A549 (cell line): Measurements from ENCODE around the gene BPI. TPM values are rescaled to one million over a fixed set of nuclear protein-coding genes. Genes with fewer than 3 reads are reported as not detected.
A peak's percentile ranks its signal among the peaks of the same experiment; 100 is the strongest.

ENCODE experiments used
- ATAC-seq, 2 experiments: fragments of 200-7000 bp in 1 of 2; fragments of >200 bp in 1 of 2; cut with Nextera tagmentation in 1 of 2; cut with Tn5 transposase in 1 of 2; 3 replicates each; pipeline versions ENCODE4 v1.8.0 to v1.9.1; 2018 to 2020; ENCODE audit warnings: mild to moderate bottlenecking in 1 of 2, moderate library complexity in 1 of 2
- CTCF ChIA-PET: fragments of 300-600 bp; sonication (Branson Sonifier 250); formaldehyde crosslinking; extraction: SDS; loops from one replicate; lab custom pipeline; 2021; ENCODE audit warnings: antibody characterized with exemption, inconsistent platforms; lab: Yijun Ruan, JAX
- POLR2A ChIA-PET: fragments of 350-600 bp; formaldehyde crosslinking; extraction: SDS; loops from one replicate; lab custom pipeline; 2021; ENCODE audit warnings: antibody characterized with exemption, inconsistent platforms; lab: Yijun Ruan, JAX
- DNase-seq, 2 experiments: peaks; one replicate each; pipeline versions ENCODE4 v3.0.0 to v3.0.0-alpha.2; 2011 to 2016; ENCODE audit warnings: low read depth in 1 of 2, low spot score in 1 of 2
- FAIRE-seq: peaks from 2 replicates; lab custom pipeline; 2011; peaks lifted over from hg19 to GRCh38; lab: Jason Lieb, UNC
- H3K27ac ChIP-seq, 2 experiments: fragments of >200 bp; sonication (Bioruptor Twin); formaldehyde crosslinking; 3 replicates each; pipeline ENCODE4 v1.5.1; 2016 to 2017
- H3K4me1 ChIP-seq: fragments of >200 bp; sonication (Bioruptor Twin); formaldehyde crosslinking; 3 replicates; pipeline ENCODE4 v1.6.1; 2016
- H3K4me2 ChIP-seq: fragments of >200 bp; sonication (Bioruptor Twin); formaldehyde crosslinking; 3 replicates; pipeline ENCODE4 v1.6.1; 2016
- H3K4me3 ChIP-seq: fragments of >200 bp; sonication (Bioruptor Twin); formaldehyde crosslinking; 3 replicates; pipeline ENCODE4 v1.5.1; 2016
- H3K9me3 ChIP-seq: fragments of >200 bp; sonication (Bioruptor Twin); formaldehyde crosslinking; 3 replicates; pipeline ENCODE4 v1.6.1; 2016
- CEBPB ChIP-seq, 2 experiments: fragments of >200 bp in 1 of 2; sonication (Bioruptor Twin) in 1 of 2; formaldehyde crosslinking in 1 of 2; IDR thresholded peaks; 2 replicates each; pipeline ENCODE4 v1.6.1; 2012 to 2016
- CHD2 ChIP-seq: fragments of 150-350 bp; IDR thresholded peaks from 2 replicates; pipeline ENCODE4 v1.6.1; 2014; ENCODE audit warnings: low read length; ENCODE audit not compliant: partially characterized antibody
- CHD4 ChIP-seq: fragments of 200-600 bp; sonication (generic); IDR thresholded peaks from 2 replicates; pipeline ENCODE4 v1.6.1; 2016; ENCODE audit warnings: antibody characterized with exemption, mild to moderate bottlenecking, borderline replicate concordance
- EHF ChIP-seq: fragments of 250-450 bp; sonication (Bioruptor Pico); IDR thresholded peaks from 2 replicates; pipeline ENCODE4 v1.5.0; 2020; ENCODE audit warnings: mild to moderate bottlenecking
- FOSL2 ChIP-seq, 2 experiments: fragments of 450-650 bp in 1 of 2; fragments of >200 bp in 1 of 2; sonication (Bioruptor Twin) in 1 of 2; formaldehyde crosslinking; IDR thresholded peaks; 2 replicates each; pipeline versions ENCODE4 v1.5.0 to v1.6.1; 2016 to 2020; ENCODE audit warnings: mild to moderate bottlenecking in 1 of 2, moderate library complexity in 1 of 2
- GATA3 ChIP-seq: IDR thresholded peaks from 2 replicates; pipeline ENCODE4 v1.6.1; 2012; ENCODE audit warnings: borderline replicate concordance
- HDAC2 ChIP-seq: fragments of 200-600 bp; sonication (generic); IDR thresholded peaks from 2 replicates; pipeline ENCODE4 v1.6.1; 2016
- HEYL ChIP-seq: fragments of 250-450 bp; sonication (Bioruptor Pico); IDR thresholded peaks from 2 replicates; pipeline ENCODE4 v1.8.0; 2021; ENCODE audit warnings: mild to moderate bottlenecking, moderate library complexity
- HOXA7 ChIP-seq: fragments of 250-450 bp; sonication (Bioruptor Pico); IDR thresholded peaks from 2 replicates; pipeline ENCODE4 v1.5.0; 2020; ENCODE audit warnings: mild to moderate bottlenecking, moderate library complexity
- HOXB13 ChIP-seq: fragments of 250-450 bp; sonication (Bioruptor Pico); IDR thresholded peaks from 2 replicates; pipeline ENCODE4 v1.5.0; 2020; ENCODE audit warnings: low read depth, mild to moderate bottlenecking, moderate library complexity
- KDM1A ChIP-seq: fragments of 200-600 bp; sonication (generic); IDR thresholded peaks from 2 replicates; pipeline ENCODE4 v1.6.1; 2016; ENCODE audit warnings: low read depth, mild to moderate bottlenecking
- MAFK ChIP-seq: fragments of 450-650 bp; IDR thresholded peaks from 2 replicates; pipeline ENCODE4 v1.6.1; 2014; ENCODE audit not compliant: partially characterized antibody
- MAZ ChIP-seq: fragments of 150-350 bp; IDR thresholded peaks from 2 replicates; pipeline ENCODE4 v1.6.1; 2014; ENCODE audit warnings: antibody characterized with exemption, low read depth, low read length, borderline replicate concordance
- MYC ChIP-seq: IDR thresholded peaks from 2 replicates; pipeline ENCODE4 v1.6.1; 2012; ENCODE audit warnings: mild to moderate bottlenecking, inconsistent platforms, low read length, improper control_type of control experiment, borderline replicate concordance
- NFE2L2 ChIP-seq: fragments of 150-350 bp; conservative IDR thresholded peaks from 2 replicates; pipeline ENCODE4 v1.6.1; 2014; ENCODE audit warnings: low read length
- NPAS2 ChIP-seq: fragments of 250-450 bp; sonication (Bioruptor Pico); IDR thresholded peaks from 2 replicates; pipeline ENCODE4 v1.8.0; 2022; ENCODE audit warnings: mild to moderate bottlenecking, moderate library complexity, borderline replicate concordance
- NR3C1 ChIP-seq: fragments of >200 bp; sonication (Bioruptor Twin); formaldehyde crosslinking; IDR thresholded peaks from 3 replicates; pipeline ENCODE4 v1.6.1; 2017
- POLR2A ChIP-seq: IDR thresholded peaks from 2 replicates; pipeline ENCODE4 v1.6.1; 2012; ENCODE audit warnings: mild to moderate bottlenecking, low read length
- RCOR1 ChIP-seq: fragments of 150-350 bp; IDR thresholded peaks from 2 replicates; pipeline ENCODE4 v1.6.1; 2014; ENCODE audit warnings: antibody characterized with exemption, low read length, low read depth
- TP53 ChIP-seq: fragments of 250-450 bp; sonication (Bioruptor Pico); IDR thresholded peaks from 2 replicates; pipeline ENCODE4 v1.5.0; 2021; ENCODE audit warnings: mild to moderate bottlenecking, moderate library complexity
- ZC3H11A ChIP-seq: fragments of 450-650 bp; IDR thresholded peaks from 2 replicates; pipeline ENCODE4 v1.6.1; 2014; ENCODE audit warnings: antibody characterized with exemption, mild to moderate bottlenecking
- WGBS: methylation state at CpG from one replicate; pipeline ENCODE4 v1.1.6; 2017; ENCODE audit errors: missing lambda C conversion rate; 5-methylcytosine and 5-hydroxymethylcytosine counted together
- polyA plus RNA-seq, 4 experiments: library from polyadenylated mRNA; depleted of rRNA in 3 of 4; stranded (reverse); fragments of >200 nt; fragmentation: RNase III in 1 of 4; extraction: RNeasy Plus Mini Kit Qiagen cat#74134 plus additional on column Dnase treatment in 1 of 4; gene quantifications; 2 replicates in 3 of 4; 3 replicates in 1 of 4; pipeline ENCODE4 v1.2.3, GENCODE V29; 2011 to 2017
- TF ChIP-seq, protein P1 (sequence below): fragments of 250-450 bp; sonication (Bioruptor Pico); IDR thresholded peaks from 2 replicates; pipeline ENCODE4 v1.5.0; 2021; ENCODE audit warnings: mild to moderate bottlenecking, moderate library complexity, borderline replicate concordance
- TF ChIP-seq, protein P2 (sequence below): fragments of >200 bp; sonication (Bioruptor Twin); formaldehyde crosslinking; IDR thresholded peaks from 2 replicates; pipeline ENCODE4 v1.6.1; 2016

Gene BPI
- polyA plus RNA-seq, 2 of the 4 experiments (the other 2 are of a cell fraction) = not detected

DNA sequence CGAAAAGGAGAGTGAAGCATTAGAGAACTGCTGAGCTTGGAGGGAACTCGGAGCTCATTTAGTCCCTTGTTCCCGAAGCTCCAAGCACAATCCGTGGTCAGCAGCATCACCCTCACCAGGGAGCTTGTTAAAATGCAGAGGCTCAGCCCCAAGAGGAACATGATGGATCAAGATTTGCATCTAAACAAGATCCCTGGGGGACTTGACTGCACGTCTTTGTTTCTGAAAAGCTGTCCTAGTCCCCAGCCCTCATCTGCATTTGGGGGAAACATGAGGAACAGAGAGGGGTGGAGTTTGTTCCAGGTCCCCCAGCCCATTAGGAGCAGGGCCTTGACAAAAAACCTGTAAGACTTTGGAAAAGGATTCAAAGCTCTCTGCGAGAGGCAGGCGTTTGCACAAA, 38.3 kb downstream of the BPI start (continued):
- TF ChIP-seq, protein P1, sequence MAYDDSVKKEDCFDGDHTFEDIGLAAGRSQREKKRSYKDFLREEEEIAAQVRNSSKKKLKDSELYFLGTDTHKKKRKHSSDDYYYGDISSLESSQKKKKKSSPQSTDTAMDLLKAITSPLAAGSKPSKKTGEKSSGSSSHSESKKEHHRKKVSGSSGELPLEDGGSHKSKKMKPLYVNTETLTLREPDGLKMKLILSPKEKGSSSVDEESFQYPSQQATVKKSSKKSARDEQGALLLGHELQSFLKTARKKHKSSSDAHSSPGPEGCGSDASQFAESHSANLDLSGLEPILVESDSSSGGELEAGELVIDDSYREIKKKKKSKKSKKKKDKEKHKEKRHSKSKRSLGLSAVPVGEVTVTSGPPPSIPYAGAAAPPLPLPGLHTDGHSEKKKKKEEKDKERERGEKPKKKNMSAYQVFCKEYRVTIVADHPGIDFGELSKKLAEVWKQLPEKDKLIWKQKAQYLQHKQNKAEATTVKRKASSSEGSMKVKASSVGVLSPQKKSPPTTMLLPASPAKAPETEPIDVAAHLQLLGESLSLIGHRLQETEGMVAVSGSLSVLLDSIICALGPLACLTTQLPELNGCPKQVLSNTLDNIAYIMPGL (CRISPR knock-in tag) = no peak

DNA sequence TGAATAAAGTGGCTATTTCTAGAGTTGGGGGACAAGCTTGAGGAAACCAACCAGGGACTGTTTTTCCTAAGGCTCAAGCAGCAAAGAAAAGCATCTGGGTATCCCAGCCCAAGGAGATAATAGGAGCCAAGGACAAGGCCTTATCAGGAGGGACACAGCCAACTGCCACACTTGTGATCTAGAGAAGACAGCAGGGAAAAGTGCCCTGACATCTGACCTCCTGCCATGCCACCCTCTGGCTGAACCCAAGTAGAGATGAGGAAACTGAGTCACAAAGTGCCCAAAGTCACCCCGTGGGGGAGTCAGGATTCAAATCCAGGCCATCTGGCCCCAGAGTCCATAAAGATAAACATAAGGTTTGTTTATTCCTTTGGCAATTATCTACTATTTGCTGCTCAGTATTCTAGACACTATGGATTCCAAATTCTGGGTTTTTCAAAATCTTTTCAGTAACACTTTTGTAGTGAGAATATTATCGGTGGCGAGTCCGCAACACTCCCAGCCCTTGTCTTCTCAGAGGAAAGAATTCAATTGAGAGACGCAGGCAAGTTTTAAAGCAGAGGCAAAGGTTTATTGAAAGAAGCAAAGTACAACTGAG, 38.9 kb downstream of the BPI start:
- WGBS = 63% methylated on average over 5 of the region's 5 CpGs
- ATAC-seq (no peak), DNase-seq (no peak), FAIRE-seq (no peak)
- TF ChIP-seq RCOR1 = no peak
- TF ChIP-seq CHD4 = no peak
- TF ChIP-seq POLR2A = no peak
- TF ChIP-seq CHD2 = no peak
- no peak for TF ChIP-seq FOSL2 (IDR thresholded peaks at IDR 0.05)
- TF ChIP-seq FOSL2 (CRISPR knock-in tag; IDR thresholded peaks at IDR 0.05) = no peak
- TF ChIP-seq CEBPB (IDR thresholded peaks at IDR 0.05) = no peak
- no peak for TF ChIP-seq TP53
- TF ChIP-seq MYC = no peak
- no peak for TF ChIP-seq NFE2L2
- peak overlapping the region; percentile 23; the same call in 2 of the 3 replicates for H3K4me2 ChIP-seq
- POLR2A ChIA-PET = no interaction called here
- CTCF ChIA-PET = interaction anchor here (0.9 kb wide), 1 partner anchor 13 kb away, joined by 4 read pairs; no protein-coding TSS in a partner anchor
- H3K27ac ChIP-seq = 0 out of 6 replicates have a peak overlapping the region, but pooled peaks of 1 of the 2 experiments have one; percentile 43
- peaks cover 17% of the 10 kb centered on the region for H3K4me1 ChIP-seq
- H3K9me3 ChIP-seq = peaks cover 7% of the 10 kb centered on the region
- H3K4me3 ChIP-seq = no peak overlapping the region

DNA sequence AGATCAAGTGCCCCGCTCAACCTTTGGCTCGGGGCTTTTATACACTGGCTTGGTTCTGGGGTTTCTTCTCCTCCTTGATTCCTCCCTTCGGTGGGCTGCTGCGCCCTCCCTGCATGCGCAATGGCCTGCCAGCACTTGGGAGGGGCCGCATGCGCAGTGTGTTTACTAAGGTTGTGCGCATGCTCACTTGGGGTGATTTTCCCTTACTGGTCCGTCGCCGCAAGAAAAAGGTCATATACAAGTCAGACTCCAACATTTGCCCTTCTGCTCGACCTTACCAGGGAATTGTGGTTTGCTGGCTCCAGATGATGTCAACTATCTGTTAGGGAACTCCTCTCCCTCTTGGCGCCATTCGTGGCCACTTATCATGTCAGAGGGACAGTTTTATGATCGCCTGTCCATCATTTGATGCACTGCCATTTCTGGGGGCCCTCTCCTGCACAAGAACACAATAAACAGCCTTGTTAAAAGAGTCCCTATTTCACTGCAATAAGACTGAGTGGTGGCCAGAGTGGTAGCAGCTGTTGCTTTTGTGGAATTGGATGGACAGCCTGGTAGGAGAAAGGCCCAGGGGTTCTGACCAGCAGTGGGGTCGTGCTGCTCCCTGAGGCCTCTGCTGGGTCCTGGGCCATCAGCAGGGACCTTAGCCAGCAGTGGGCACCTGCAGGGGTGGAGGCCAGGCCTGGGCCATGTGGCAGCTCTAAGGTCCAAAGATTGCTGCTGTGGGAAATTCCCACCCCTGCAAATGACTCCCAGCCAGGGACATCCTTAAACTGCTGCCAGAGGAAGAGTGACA, 39.6 kb downstream of the BPI start:
- Histone ChIP-seq H3K4me3 (no peak overlapping the region), H3K27ac (peak overlapping the region in 1 of 2 experiments; percentile 43; a peak in 1 of 6 replicates), H3K9me3 (no peaks in the 10 kb centered on the region)
- DNase-seq = peak in 1 of 2 experiments; percentile 35
- 73% methylated on average over 15 of the region's 16 CpGs for WGBS
- CTCF ChIA-PET = interaction anchor here (0.8 to 1.5 kb wide), 2 partner anchors 13 to 22 kb away, joined by 3 to 4 read pairs; no protein-coding TSS in a partner anchor
- TF ChIP-seq FOSL2 (IDR thresholded peaks at IDR 0.05) = no peak
- no peak for TF ChIP-seq FOSL2 (CRISPR knock-in tag; IDR thresholded peaks at IDR 0.05)
- no peak for TF ChIP-seq NPAS2 (CRISPR knock-in tag)
- TF ChIP-seq HOXA7 (CRISPR knock-in tag) = no peak
- TF ChIP-seq CHD2 = no peak
- TF ChIP-seq MAZ = no peak
- TF ChIP-seq GATA3 = no peak
- no peak for TF ChIP-seq HEYL (CRISPR knock-in tag)
- TF ChIP-seq HDAC2 = no peak
- TF ChIP-seq, protein P2, sequence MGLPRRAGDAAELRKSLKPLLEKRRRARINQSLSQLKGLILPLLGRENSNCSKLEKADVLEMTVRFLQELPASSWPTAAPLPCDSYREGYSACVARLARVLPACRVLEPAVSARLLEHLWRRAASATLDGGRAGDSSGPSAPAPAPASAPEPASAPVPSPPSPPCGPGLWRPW = no peak
- no peak for TF ChIP-seq KDM1A
- no peak for TF ChIP-seq ZC3H11A
- no peak for TF ChIP-seq CEBPB (IDR thresholded peaks at IDR 0.05)
- TF ChIP-seq MAFK = no peak
- TF ChIP-seq HOXB13 (CRISPR knock-in tag) = no peak
- no peak for TF ChIP-seq NR3C1
- TF ChIP-seq EHF (CRISPR knock-in tag) = no peak
- TF ChIP-seq, protein P1 (CRISPR knock-in tag) = no peak
- TF ChIP-seq, all 56 proteins: peak for 0
- FAIRE-seq (no peak), ATAC-seq (no peak)
- POLR2A ChIA-PET = no interaction called here
- peaks cover 17% of the 10 kb centered on the region for H3K4me1 ChIP-seq
- H3K4me2 ChIP-seq = peak overlapping the region; percentile 23; the same call in 2 of the 3 replicates
